ENCODE results near the gene GNA12. TPM values are rescaled to one million over a fixed set of nuclear protein-coding genes. Genes with fewer than 3 reads are reported as not detected.

The GNA12 gene
- total and polyA plus RNA-seq, 10 of the 15 experiments (the other 5 are each of a cell fraction or from before 2014, with no cell fraction given) = 1.9 to 51.8 (median 12.6) TPM

DNA sequence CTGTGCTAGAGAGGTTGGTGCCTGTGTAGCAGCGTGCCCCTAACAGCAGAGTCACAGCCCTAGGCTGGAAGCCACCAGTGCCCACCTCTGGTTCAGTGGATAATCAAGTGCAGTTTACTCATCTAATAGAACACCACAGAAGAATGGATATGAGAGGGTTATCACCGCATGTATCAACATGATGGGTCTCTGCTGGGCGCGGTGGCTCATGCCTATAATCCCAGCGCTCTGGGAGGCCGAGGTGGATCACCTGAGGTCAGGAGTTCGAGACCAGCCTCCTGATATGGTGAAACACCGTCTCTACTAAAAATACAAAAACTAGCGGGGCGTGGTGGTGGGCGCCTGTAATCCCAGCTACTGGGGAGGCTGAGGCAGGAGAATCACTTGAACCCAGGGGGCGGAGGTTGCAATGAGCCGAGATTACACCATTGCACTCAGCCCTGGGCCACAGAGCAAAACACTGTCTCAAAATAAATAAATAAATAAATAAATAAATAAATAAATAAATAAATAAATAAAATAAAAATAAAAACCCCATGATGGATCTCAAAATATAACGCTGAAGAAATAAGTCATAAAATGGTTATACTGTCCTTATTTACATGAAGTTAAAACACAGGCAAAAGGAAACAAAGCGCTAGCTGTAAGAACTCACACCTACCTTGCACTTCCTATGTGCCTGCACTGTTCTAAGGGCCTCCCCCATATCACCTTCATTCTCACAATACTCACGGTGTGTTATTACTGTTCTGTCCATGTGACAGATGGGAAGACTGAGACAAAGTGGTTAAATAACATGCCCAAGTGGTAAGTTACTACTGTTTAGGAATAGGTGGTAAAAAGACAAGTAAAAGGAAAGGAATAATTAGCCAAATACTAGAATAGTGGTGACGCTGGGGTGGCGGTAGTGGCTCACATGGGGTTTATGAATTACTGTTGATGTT lies 85.2 kb downstream of the GNA12 start (continued):
- TF ChIP-seq ZNF207 (IDR thresholded peaks at IDR 0.05; ENCODE audit: borderline replicate concordance) (no peak), EP300 (IDR thresholded peaks at IDR 0.05; ENCODE audit: borderline replicate concordance in 1 of 2, control insufficient read depth in 1 of 2, low read depth in 2 of 2, low read length in 2 of 2) (0 out of 4 replicates have a peak, but pooled peaks of 1 of the 2 experiments have one; percentile 12), LARP7 (IDR thresholded peaks at IDR 0.05) (0 out of 2 replicates have a peak, but pooled peaks have one; percentile 42)

DNA sequence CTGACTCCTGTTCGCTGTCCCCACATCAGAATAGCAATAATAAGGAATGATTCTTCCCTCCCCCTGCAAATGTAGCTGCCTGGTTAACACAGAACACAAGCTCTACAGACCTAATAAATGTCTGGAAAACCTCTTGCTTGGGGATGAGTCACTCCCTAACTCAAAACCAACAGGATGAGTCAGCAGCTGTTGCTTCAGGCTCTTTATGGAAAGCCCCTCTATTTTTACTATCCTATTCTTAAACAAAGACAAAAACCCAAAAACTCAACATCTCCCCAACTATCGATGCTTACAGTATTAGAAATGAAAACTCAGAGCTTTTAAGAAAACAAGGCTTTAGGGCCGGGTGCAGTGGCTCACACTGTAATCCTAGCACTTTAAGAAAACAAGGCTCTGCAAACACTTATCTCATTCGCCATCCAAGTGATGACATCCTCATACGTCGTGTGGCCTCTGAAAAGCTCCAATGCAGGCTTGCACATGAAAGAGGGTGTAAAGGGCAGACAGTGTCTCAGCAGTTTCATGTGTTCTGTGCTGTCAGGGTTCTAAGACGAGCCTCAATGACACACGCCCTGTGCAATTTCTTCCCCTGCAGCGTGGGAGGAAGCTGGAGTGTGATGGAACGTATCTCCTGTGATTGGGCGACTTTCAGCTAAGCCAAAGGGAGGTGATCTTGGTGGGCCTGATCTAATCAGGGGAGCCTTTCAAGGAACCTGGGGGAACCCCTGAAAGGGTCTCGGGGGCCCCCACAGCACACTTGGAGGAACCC lies 86.0 kb downstream of the GNA12 start:
- CTCF ChIA-PET = interaction anchor here (0.7 to 5.6 kb wide), 26 partner anchors 9 to 521 kb away, joined by 3 to 33 read pairs (median 4); no protein-coding TSS in a partner anchor
- peaks cover 0 to 4% of the 10 kb centered on the region in 2 experiments; a peak in 2 of 4 replicates for H3K36me3 ChIP-seq (ENCODE audit: control insufficient read depth in 2 of 2, insufficient read depth in 2 of 2, low read length in 1 of 2)
- peaks cover 33% of the 10 kb centered on the region for H3K4me1 ChIP-seq (ENCODE audit: control insufficient read depth, insufficient read depth, low read length)
- peak overlapping the region; percentile 43 for H2AFZ ChIP-seq (ENCODE audit: control insufficient read depth, low read depth, low read length)
- peak overlapping the region; percentile 86 for H3K27ac ChIP-seq (ENCODE audit: control insufficient read depth, insufficient read depth)
- POLR2A ChIA-PET = interaction anchor here (0.5 to 2.6 kb wide), 15 partner anchors 12 to 192 kb away, joined by 3 to 17 read pairs (median 4); no protein-coding TSS in a partner anchor
- SMC1A ChIA-PET (ENCODE audit: uncharacterized antibody, unreplicated experiment) = interaction anchor here (0.7 to 5.3 kb wide), 25 partner anchors 10 to 137 kb away, joined by 3 to 31 read pairs (median 5); no protein-coding TSS in a partner anchor
- no peaks in the 10 kb centered on the region; the same call in 2 of the 3 replicates for H3K9me3 ChIP-seq (replicated peaks; ENCODE audit: control insufficient read depth, insufficient read depth, low read length)
- peak; percentile 73 for FAIRE-seq
- peak; percentile 78 for DNase-seq (ENCODE audit: low read depth, low spot score)
- H4K20me1 ChIP-seq (ENCODE audit: control insufficient read depth, insufficient read depth) = no peaks in the 10 kb centered on the region
- H3K27me3 ChIP-seq (replicated peaks in 1 of 2; ENCODE audit: control insufficient read depth in 2 of 2, insufficient read depth in 2 of 2, low read length in 1 of 2) = no peaks in the 10 kb centered on the region
- TSS peak; percentile 98 for BruUV-seq (replicated peaks)
- H3K79me2 ChIP-seq (ENCODE audit: control insufficient read depth, insufficient read depth, low read length) = peaks cover 2% of the 10 kb centered on the region
- RAD21 ChIA-PET (ENCODE audit: unreplicated experiment) = interaction anchor here (0.6 to 2.7 kb wide), 24 partner anchors 8 to 295 kb away, joined by 3 to 50 read pairs (median 4); no protein-coding TSS in a partner anchor
- peak overlapping the region; percentile 72 for H3K4me2 ChIP-seq (ENCODE audit: control insufficient read depth, insufficient read depth)
- H3K4me3 ChIP-seq = peak overlapping the region; percentile 64
- intact Hi-C loops (cut with micrococcal nuclease; ENCODE audit: unreplicated experiment) (loop anchor here (1.0 to 5.0 kb wide), 4 partner anchors 48 to 105 kb away; partner anchors contain the start of gene GNA12), in situ Hi-C loops (cut with MboI) (no loop called here)
- H3K9ac ChIP-seq (ENCODE audit: control insufficient read depth, insufficient read depth, low read length) = peak overlapping the region; percentile 63
- peak; percentile 88 for ATAC-seq
- 5% methylated on average over 12 of the region's 12 CpGs for WGBS (ENCODE audit: insufficient coverage, insufficient replicate concordance, low lambda C conversion rate, missing lambda C conversion rate)
- TF ChIP-seq CHD2 (IDR thresholded peaks at IDR 0.05; ENCODE audit: borderline replicate concordance, low read depth, low read length) = 0 out of 2 replicates have a peak, but pooled peaks have one; percentile 9
- TF ChIP-seq STAT3 (IDR thresholded peaks at IDR 0.05; ENCODE audit: low read depth, low read length) = no peak
- TF ChIP-seq NFIC (IDR thresholded peaks at IDR 0.05; ENCODE audit: low read depth, low read length) = peak; percentile 94
- peak; percentile 82 for TF ChIP-seq JUND (IDR thresholded peaks at IDR 0.05; ENCODE audit: low read depth, low read length)
- peak; percentile 61; the same call in 1 of the 2 replicates for TF ChIP-seq BCL11A (IDR thresholded peaks at IDR 0.05; ENCODE audit: low read depth, low read length)
- peak; percentile 96 for TF ChIP-seq JUNB (IDR thresholded peaks at IDR 0.05)
- no peak for TF ChIP-seq ZNF384 (IDR thresholded peaks at IDR 0.05; ENCODE audit: borderline replicate concordance, low read depth, low read length)
- peak; percentile 60 for TF ChIP-seq NR2F1 (conservative IDR thresholded peaks at IDR 0.05)
- TF ChIP-seq GATAD2B (conservative IDR thresholded peaks at IDR 0.05; ENCODE audit: low read depth) = peak; percentile 73; the same call in 1 of the 2 replicates
- TF ChIP-seq SRF (IDR thresholded peaks at IDR 0.05; ENCODE audit: low read depth in 2 of 2, low read length in 2 of 2) = 0 out of 4 replicates have a peak, but pooled peaks of 1 of the 2 experiments have one; percentile 39
- peak; percentile 84 for TF ChIP-seq DPF2 (IDR thresholded peaks at IDR 0.05)
- TF ChIP-seq, protein P1, sequence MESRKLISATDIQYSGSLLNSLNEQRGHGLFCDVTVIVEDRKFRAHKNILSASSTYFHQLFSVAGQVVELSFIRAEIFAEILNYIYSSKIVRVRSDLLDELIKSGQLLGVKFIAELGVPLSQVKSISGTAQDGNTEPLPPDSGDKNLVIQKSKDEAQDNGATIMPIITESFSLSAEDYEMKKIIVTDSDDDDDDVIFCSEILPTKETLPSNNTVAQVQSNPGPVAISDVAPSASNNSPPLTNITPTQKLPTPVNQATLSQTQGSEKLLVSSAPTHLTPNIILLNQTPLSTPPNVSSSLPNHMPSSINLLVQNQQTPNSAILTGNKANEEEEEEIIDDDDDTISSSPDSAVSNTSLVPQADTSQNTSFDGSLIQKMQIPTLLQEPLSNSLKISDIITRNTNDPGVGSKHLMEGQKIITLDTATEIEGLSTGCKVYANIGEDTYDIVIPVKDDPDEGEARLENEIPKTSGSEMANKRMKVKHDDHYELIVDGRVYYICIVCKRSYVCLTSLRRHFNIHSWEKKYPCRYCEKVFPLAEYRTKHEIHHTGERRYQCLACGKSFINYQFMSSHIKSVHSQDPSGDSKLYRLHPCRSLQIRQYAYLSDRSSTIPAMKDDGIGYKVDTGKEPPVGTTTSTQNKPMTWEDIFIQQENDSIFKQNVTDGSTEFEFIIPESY (IDR thresholded peaks at IDR 0.05) = no peak
- no peak for TF ChIP-seq RB1 (IDR thresholded peaks at IDR 0.05; ENCODE audit: borderline replicate concordance)
- 0 out of 2 replicates have a peak, but pooled peaks have one; percentile 45 for TF ChIP-seq ASH2L (IDR thresholded peaks at IDR 0.05; ENCODE audit: borderline replicate concordance, low read depth)
- TF ChIP-seq EED (IDR thresholded peaks at IDR 0.05; ENCODE audit: low read depth) = peak; percentile 18; the same call in 1 of the 2 replicates
